Natural killer cell treated with Interleukin-12 subunit alpha and Interleukin-12 subunit beta and Interleukin-15 and Interleukin-18, amount 100 ng/mL, for 72 hours (primary cell): ENCODE results near the gene REPS1. TPM values are rescaled to one million over a fixed set of nuclear protein-coding genes. Genes with fewer than 3 reads are reported as not detected.
"Not testable (repeated sequence)": the region's sequence is repeated elsewhere in the genome, so short reads cannot be mapped to it uniquely, and the experiment has no call there.

Source experiments
- ATAC-seq, 2 donors: fragments of 150-1000 bp; cut with Tn5 transposase in 1 of 2; sonication (Bioruptor Pico), chemical (Tn5 transposase) in 1 of 2; 2 replicates each; pipeline ENCODE4 v1.10.0; 2021
- DNase-seq: peaks from one replicate; pipeline ENCODE4 v3.0.0; 2022; ENCODE audit warnings: low spot score
- H3K27ac Mint-ChIP-seq, 2 donors: 1 replicate in 1 of 2; 2 replicates in 1 of 2; pipeline ENCODE4 v1.8.0; 2022; ENCODE audit warnings: mixed read lengths in 2 of 2, mild to moderate bottlenecking in 1 of 2, moderate library complexity in 1 of 2
- H3K27me3 Mint-ChIP-seq, 2 donors: 1 replicate in 1 of 2; 2 replicates in 1 of 2; pipeline ENCODE4 v1.8.0; 2022; ENCODE audit warnings: mixed read lengths in 2 of 2
- H3K36me3 Mint-ChIP-seq: one replicate; pipeline ENCODE4 v1.8.0; 2022; ENCODE audit warnings: mixed read lengths
- H3K4me1 Mint-ChIP-seq, 2 donors: 1 replicate in 1 of 2; 2 replicates in 1 of 2; pipeline ENCODE4 v1.8.0; 2022; ENCODE audit warnings: low read depth in 2 of 2, mixed read lengths in 2 of 2, mild to moderate bottlenecking in 1 of 2
- H3K4me3 Mint-ChIP-seq: one replicate; pipeline ENCODE4 v1.8.0; 2022; ENCODE audit warnings: mixed read lengths
- H3K9me3 Mint-ChIP-seq: 2 replicates; pipeline ENCODE4 v1.8.0; 2022; ENCODE audit warnings: mixed read lengths
- total RNA-seq, 2 donors: library from RNA; stranded (reverse); gene quantifications; one replicate each; pipeline ENCODE4 v1.2.3, GENCODE V29; 2022

Gene REPS1, protein sequence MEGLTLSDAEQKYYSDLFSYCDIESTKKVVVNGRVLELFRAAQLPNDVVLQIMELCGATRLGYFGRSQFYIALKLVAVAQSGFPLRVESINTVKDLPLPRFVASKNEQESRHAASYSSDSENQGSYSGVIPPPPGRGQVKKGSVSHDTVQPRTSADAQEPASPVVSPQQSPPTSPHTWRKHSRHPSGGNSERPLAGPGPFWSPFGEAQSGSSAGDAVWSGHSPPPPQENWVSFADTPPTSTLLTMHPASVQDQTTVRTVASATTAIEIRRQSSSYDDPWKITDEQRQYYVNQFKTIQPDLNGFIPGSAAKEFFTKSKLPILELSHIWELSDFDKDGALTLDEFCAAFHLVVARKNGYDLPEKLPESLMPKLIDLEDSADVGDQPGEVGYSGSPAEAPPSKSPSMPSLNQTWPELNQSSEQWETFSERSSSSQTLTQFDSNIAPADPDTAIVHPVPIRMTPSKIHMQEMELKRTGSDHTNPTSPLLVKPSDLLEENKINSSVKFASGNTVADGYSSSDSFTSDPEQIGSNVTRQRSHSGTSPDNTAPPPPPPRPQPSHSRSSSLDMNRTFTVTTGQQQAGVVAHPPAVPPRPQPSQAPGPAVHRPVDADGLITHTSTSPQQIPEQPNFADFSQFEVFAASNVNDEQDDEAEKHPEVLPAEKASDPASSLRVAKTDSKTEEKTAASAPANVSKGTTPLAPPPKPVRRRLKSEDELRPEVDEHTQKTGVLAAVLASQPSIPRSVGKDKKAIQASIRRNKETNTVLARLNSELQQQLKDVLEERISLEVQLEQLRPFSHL
- total RNA-seq: 10 to 100 TPM; 43.4 to 68.6 TPM

DNA sequence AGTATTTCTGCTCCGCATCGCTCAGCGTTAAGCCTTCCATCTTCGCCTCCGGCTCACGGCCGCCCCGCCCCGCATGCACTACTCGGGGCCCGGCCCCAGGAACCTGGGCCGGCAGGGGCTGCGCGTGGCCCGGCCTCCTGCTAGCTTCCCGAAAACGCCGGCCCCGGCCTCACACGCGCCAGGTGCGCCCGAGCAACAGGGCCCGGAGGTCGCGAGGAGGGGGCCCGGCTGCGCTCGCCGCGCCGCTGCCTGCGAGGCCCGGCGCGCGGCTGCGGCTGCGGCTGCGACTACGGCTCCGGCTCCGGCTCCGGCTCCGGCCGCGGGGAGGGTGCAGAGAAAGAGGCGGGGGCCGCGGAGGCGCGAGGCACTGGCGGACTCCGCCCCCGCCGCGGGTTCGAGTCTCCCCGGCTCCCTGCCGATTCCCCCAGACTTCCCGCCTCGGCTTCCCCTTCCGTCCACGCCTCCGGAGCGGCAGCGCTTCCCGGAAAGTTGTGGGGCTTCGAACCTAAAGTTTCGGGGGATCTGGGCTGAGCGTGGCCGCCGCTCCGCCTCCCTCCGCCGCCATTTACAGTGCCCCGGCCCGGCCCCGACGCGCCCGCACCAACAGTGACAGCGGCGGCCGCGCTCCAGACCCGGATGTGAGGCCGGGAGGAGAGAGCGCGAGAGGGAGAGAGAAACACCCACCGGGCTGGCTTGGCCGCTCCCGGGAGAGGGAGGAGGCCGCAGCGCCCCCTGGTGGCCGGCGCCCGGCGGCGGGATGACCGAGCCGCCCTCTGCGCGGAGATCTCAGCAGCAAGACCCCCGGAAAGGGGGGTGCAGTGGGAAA is at the start of gene REPS1:
Gene REPS1 (minus strand): TSS at position 611 of the 826 bp plus-strand sequence. CDS start 571 bp downstream, at position 40.
- Mint-ChIP-seq H3K27ac (peak within 1 kb of the TSS; percentile 74 to 84), H3K9me3 (no peaks in the 10 kb centered on the region), H3K27me3 (peaks cover 3 to 5% of the 10 kb centered on the region in 2 donors), H3K4me1 (peaks cover 9 to 10% of the 10 kb centered on the region in 2 donors), H3K4me3 (peak within 1 kb of the TSS; percentile 85), H3K36me3 (no peaks in the 10 kb centered on the region)
- DNase-seq: peak; percentile 96
- peak; percentile 98 to 99 for ATAC-seq

DNA sequence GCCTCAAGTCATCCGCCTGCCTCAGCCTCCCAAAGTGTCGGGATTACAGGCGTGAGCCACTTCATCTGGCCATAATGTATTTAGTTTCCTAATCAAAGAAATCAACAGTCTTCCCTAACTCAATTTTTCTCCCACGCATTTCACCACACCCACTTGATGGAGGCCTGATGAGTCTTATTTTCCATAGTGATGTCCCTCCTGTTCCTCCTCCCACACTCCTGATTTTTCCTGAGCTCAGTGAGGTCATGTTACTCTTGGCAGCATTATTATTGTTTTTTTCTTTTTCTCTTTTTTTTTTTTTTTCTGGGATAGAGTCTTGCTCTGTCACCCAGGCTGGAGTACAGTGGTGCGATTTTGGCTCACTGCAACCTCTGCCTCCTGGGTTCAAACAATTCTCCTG is 49.4 kb upstream of the REPS1 start:
- ATAC-seq: no peak
- H3K27me3 Mint-ChIP-seq: no peaks in the 10 kb centered on the region
- no peaks in the 10 kb centered on the region for H3K9me3 Mint-ChIP-seq
- peaks cover 26% of the 10 kb centered on the region for H3K36me3 Mint-ChIP-seq
- DNase-seq: no peak
- H3K27ac Mint-ChIP-seq: no peak overlapping the region
- H3K4me1 Mint-ChIP-seq: peaks cover 11 to 12% of the 10 kb centered on the region in 2 donors
- H3K4me3 Mint-ChIP-seq: no peak overlapping the region

DNA sequence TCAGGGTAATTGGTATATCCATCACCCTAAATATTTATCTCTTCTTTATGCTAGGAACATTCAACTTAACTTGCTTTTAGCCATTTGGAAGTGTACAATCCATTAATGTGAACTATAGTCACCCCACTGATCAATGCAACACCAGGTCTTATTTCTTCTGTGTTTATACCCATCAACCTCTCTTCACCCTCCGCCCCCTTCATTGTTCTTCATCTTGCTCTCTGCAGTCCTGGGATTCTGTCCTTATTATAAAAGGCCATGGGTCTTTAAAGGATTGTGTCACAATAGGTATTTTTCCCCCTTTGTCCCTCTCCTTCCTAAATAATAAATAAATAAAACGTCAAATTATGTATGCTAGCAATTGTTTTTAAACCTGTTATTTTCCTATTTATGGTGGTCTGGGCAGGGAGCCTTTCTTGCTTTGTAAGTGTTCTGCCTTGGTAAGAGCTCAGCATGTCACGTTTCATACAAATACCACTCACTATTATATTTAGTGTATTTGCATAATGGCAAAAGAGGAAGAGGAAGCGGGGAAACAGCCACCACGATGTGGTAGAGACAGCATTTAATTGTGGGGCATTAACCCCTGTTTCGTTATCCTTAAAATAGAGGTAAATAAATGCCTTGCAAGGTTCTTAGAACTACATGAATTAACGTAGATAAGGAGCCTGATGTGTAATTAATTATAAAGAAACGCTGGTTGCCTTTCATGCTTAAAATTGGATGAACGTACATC is 42.3 kb upstream of the REPS1 start:
- Mint-ChIP-seq H3K4me1 (peaks cover 22 to 29% of the 10 kb centered on the region in 2 donors), H3K27ac (no peak overlapping the region), H3K9me3 (no peaks in the 10 kb centered on the region), H3K36me3 (peaks cover 4% of the 10 kb centered on the region), H3K4me3 (no peak overlapping the region), H3K27me3 (no peaks in the 10 kb centered on the region)
- DNase-seq: no peak
- no peak for ATAC-seq

DNA sequence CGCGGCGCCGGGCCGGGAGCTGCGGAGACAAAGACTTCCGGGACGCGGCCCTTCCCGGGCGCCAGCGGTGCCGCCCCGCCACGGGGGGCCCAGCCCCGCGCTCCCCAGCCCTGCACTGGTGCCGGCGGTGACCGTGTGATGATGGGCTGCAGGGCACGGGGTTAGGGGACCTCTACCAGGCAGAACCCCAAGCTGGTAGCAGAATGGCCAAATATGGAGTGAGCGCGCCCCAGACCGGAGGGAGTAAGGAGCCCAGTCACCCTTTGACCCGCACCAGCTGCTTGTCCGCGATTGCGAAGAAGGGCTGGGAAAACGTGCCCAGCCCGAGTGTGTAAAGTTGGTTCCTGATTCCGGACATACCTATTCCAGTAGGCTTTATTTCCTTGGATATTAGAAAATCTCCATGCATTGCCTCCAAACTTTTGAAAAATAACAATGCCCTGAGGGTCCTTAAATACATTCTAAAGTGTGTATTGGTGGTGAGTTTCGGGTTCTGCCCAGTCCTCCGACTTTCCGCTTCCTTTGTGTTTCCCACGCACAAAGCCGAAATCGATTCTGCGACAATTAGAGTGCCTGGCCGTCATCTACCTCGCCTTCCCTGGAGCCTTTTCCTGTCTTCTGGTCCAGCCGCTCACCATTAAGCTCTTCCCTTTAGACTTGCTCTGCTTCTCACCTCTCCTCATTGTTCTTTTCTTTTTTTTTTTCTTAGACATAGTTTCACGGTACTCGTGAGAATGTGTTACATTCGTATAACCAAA is 41.6 kb upstream of the REPS1 start:
- DNase-seq: peak; percentile 65
- H3K9me3 Mint-ChIP-seq: no peaks in the 10 kb centered on the region
- peaks cover 22 to 29% of the 10 kb centered on the region in 2 donors for H3K4me1 Mint-ChIP-seq
- peaks cover 4% of the 10 kb centered on the region for H3K36me3 Mint-ChIP-seq
- no peak overlapping the region for H3K27ac Mint-ChIP-seq
- no peak overlapping the region for H3K4me3 Mint-ChIP-seq
- ATAC-seq: peak; percentile 54 to 63
- no peaks in the 10 kb centered on the region for H3K27me3 Mint-ChIP-seq

DNA sequence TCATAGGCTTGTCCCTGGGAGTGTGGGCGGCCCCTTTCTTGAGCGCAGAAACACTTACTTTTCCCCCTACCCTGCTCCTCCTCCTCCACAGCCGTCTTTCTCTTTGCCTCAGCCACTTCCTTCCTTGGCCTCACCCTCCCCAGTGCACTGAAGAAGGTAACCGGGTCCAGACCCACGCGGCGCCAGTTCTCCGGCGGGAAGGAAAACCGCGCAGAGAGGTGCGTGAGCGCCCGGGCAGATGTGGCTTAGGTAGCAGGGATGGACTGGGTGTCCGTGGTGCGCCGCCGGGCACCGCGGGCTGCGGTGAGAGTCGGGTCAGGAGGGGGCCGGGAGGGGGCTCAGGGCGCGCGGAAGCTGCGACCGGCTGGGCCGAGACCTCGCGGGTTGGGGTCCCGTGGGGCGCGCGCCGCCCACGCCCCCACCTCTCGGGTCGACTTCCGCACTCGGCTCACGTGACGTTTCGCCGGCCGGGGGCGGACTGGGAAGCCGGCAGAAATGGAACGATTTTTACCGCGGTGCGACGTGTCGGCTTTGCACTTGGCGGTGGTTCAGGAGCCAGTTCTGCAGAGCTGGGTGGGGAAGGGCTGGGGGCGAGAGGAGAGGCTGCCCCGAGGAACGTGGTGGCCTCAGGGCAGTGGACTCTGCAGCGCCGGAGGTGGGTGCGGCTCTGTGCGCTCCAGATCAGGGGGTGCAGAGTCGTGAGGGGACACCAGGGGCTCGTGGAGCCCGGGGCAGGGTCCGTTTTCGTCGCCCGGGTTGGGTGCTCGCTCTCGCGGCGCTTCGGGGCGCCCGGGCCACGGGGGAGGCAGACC is 40.8 kb upstream of the REPS1 start, which contains the start of gene ABRACL:
Gene ABRACL (plus strand): TSS at position 88 of the 812 bp plus-strand sequence. CDS start 5,416 bp downstream, outside the sequence.
- peak within 1 kb of the TSS; percentile 47 to 83 for H3K27ac Mint-ChIP-seq
- H3K9me3 Mint-ChIP-seq: no peaks in the 10 kb centered on the region
- no peaks in the 10 kb centered on the region for H3K27me3 Mint-ChIP-seq
- ATAC-seq (peak; percentile 89), DNase-seq (peak; percentile 75)
- peak within 1 kb of the TSS; percentile 57 for H3K4me3 Mint-ChIP-seq
- H3K4me1 Mint-ChIP-seq: peaks cover 22 to 28% of the 10 kb centered on the region in 2 donors
- peaks cover 3% of the 10 kb centered on the region for H3K36me3 Mint-ChIP-seq

DNA sequence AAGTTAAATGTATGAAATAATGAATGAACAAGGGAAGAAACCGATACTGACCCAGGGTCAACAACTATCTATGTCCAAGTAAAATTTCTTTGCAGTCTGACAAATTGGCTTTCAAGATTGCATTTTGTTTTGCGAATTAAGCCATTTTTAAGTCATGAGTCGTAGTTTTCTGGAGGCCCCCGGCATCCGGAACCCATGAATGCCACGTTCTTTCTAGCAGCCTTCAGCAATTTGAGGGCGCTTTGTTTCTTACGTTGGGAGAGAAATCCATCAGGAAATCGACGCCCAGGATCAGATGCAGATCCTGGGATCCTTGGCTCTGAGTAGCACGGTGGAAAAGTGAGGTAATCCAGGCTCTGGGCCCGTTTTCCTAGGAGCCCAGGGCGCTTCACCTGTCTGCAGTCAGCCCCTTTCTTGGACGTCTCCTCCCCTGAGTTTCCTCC is 40.2 kb upstream of the REPS1 start:
- no peak for ATAC-seq

DNA sequence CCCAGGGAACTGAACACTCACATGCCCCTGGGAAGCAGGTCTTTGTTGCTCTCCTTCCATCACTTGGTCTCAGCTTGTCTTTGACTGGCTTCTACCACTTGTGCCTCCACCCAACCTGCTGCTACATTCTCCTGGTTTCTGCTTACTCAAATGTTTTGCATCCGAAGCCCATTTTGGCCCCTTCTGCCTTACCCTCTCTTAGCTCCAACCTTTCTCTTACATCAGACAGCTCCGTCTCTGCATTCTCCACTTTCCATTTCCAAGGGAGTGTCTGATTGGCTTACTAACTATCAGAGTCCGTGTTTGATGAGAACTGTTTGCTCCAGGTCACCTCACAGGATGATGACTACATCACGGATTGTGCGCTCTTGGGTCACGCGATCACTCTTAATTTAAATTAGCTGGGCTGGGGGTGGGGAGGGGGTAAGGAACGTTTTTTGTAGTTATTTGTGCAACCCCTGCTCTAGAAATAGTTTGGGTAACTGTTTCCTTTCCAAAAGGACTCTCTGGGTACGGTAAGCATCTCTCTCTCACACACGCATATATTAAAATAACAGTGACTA is 39.6 kb upstream of the REPS1 start:
- Mint-ChIP-seq H3K36me3 (no peaks in the 10 kb centered on the region), H3K9me3 (no peaks in the 10 kb centered on the region), H3K4me1 (peaks cover 14 to 20% of the 10 kb centered on the region in 2 donors)

More for the DNA sequence above, 40.2 kb upstream of the REPS1 start:
- no peaks in the 10 kb centered on the region for H3K27me3 Mint-ChIP-seq
- H3K4me1 Mint-ChIP-seq: peaks cover 17 to 23% of the 10 kb centered on the region in 2 donors
- H3K4me3 Mint-ChIP-seq: peak overlapping the region; percentile 57
- H3K9me3 Mint-ChIP-seq: no peaks in the 10 kb centered on the region
- H3K27ac Mint-ChIP-seq: peak overlapping the region; percentile 47 to 83
- H3K36me3 Mint-ChIP-seq: no peaks in the 10 kb centered on the region
- DNase-seq: no peak

DNA sequence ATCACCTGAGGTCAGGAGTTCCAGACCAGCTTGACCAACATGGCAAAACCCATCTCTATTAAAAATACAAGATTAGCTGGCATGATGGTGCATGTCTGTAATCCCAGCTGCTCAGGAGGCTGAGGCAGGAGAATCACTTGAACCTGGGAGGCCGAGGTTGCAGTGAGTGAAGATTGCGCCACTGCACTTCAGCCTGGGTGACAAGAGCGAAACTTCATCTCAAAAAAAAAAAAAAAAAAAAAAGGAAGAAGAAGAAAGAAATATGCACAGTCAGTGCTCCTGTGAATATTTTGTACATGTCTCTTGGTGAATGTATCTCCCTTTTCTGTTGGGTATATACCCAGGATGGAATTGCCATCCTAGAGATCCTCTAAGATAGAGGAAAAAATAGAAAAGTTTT is 37.4 kb upstream of the REPS1 start:
- not testable (repeated sequence) for H3K36me3 Mint-ChIP-seq, ATAC-seq, H3K4me3 Mint-ChIP-seq, H3K27ac Mint-ChIP-seq, DNase-seq, H3K9me3 Mint-ChIP-seq, H3K27me3 Mint-ChIP-seq
- H3K4me1 Mint-ChIP-seq: peaks cover 13 to 14% of the 10 kb centered on the region in 2 donors

More for the DNA sequence above, 39.6 kb upstream of the REPS1 start:
- Mint-ChIP-seq H3K27me3 (no peaks in the 10 kb centered on the region), H3K27ac (peak overlapping the region; percentile 47 to 83), H3K4me3 (peak overlapping the region; percentile 57)
- no peak for DNase-seq
- no peak for ATAC-seq

DNA sequence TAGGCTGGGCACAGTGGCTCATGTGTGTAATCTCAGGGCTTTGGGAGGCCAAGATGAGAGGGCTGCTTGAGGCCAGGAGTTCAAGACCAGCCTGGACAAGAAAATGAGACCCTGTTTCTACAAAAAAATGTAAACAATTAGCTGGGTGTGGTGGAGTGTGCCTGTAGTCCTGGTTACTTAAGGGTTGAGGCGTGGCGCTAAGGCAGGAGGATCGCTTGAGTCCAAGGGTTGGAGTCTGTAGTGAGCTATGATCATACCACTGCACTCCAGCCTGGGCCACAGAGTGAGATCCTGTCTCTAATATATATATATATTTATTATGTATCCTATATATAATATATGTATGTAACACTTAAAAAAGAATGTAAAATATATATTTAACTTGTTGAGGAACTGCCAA is 32.6 kb upstream of the REPS1 start:
- peaks cover 2 to 7% of the 10 kb centered on the region in 2 donors for H3K27me3 Mint-ChIP-seq
- no peaks in the 10 kb centered on the region for H3K4me1 Mint-ChIP-seq
- DNase-seq (no peak), ATAC-seq (no peak)
- no peak overlapping the region for H3K27ac Mint-ChIP-seq
- H3K36me3 Mint-ChIP-seq: no peaks in the 10 kb centered on the region
- no peak overlapping the region for H3K4me3 Mint-ChIP-seq
- no peaks in the 10 kb centered on the region for H3K9me3 Mint-ChIP-seq

DNA sequence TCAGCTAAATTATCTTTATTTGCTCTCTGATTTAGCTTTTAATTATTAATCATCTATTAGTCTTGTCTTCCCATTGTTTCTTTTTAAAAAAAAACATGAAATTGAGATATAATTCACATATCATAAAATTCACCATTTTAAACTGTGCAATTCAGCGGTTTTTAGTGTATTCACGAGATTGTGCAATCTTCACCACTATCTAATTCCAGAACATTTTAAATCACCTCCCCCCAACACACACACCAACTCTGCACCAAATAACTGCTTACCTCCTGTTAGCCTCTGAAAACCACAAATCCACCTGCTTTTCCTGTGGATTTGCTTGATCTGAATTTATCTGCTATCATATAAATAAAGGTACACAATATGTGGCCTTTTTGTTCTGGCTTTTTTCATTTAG is 31.7 kb upstream of the REPS1 start:
- DNase-seq (no peak), ATAC-seq (no peak)
- Mint-ChIP-seq H3K27me3 (peaks cover 2 to 7% of the 10 kb centered on the region in 2 donors), H3K4me3 (no peak overlapping the region), H3K36me3 (no peaks in the 10 kb centered on the region), H3K4me1 (no peaks in the 10 kb centered on the region), H3K27ac (no peak overlapping the region), H3K9me3 (no peaks in the 10 kb centered on the region)

DNA sequence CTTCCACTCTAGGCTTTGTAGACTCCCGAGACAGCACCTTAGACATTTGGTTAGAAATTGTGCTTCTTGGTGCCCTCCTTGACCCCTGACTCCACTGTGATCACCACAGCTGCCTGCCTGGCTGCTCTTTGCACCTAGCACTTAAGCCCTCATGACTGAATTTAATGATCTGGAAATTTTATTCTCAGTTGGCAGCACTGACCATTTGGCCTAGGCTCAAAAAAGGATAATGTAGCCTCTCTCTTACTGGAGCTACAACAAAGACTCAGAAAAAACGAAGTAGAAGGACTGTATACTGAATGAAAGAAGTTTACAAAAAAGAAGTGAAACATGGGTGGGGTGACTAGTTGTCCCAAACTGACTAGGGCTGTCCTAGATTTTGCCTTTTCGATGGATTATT is 29.2 kb upstream of the REPS1 start:
- no peak for DNase-seq
- no peak overlapping the region for H3K4me3 Mint-ChIP-seq
- H3K36me3 Mint-ChIP-seq: no peaks in the 10 kb centered on the region
- no peak overlapping the region for H3K27ac Mint-ChIP-seq
- no peak for ATAC-seq
- no peaks in the 10 kb centered on the region for H3K4me1 Mint-ChIP-seq
- peaks cover 4 to 9% of the 10 kb centered on the region in 2 donors for H3K27me3 Mint-ChIP-seq
- no peaks in the 10 kb centered on the region for H3K9me3 Mint-ChIP-seq
